Heart right ventricle (tissue), 16 donors: Measurements from ENCODE around the gene CCNC. TPM values are rescaled to one million over a fixed set of nuclear protein-coding genes. Genes with fewer than 3 reads are reported as not detected.

Experiments used
- ATAC-seq, 8 donors: fragments of 200-7000 bp; cut with Tn5 transposase; one replicate each; pipeline ENCODE4 v1.9.1; 2020; ENCODE audit warnings: mild to moderate bottlenecking in 8 of 8, moderate library complexity in 8 of 8, moderate number of reproducible peaks in 1 of 8
- DNase-seq, 2 donors: peaks; one replicate each; pipeline ENCODE4 v3.0.0-alpha.2; 2020
- H3K27ac ChIP-seq, 10 donors: fragments of 200-600 bp; sonication (generic) in 2 of 10; one replicate each; pipeline versions ENCODE4 v1.5.0 to v1.8.0; 2020 to 2022; ENCODE audit warnings: mild to moderate bottlenecking in 3 of 10
- H3K27me3 ChIP-seq, 7 donors: fragments of 200-600 bp; one replicate each; pipeline ENCODE4 v1.8.0; 2021 to 2022; ENCODE audit warnings: mild to moderate bottlenecking in 2 of 7
- H3K36me3 ChIP-seq, 9 donors: fragments of 200-600 bp; sonication (generic) in 1 of 9; one replicate each; pipeline versions ENCODE4 v1.5.0 to v1.8.0; 2020 to 2022; ENCODE audit warnings: mild to moderate bottlenecking in 2 of 9
- H3K4me1 ChIP-seq, 9 donors: fragments of 200-600 bp; sonication (generic) in 1 of 9; one replicate each; pipeline versions ENCODE4 v1.5.0 to v1.8.0; 2020 to 2022; ENCODE audit warnings: mild to moderate bottlenecking in 4 of 9
- H3K4me3 ChIP-seq, 10 donors: fragments of 200-600 bp; sonication (generic) in 2 of 10; one replicate each; pipeline versions ENCODE4 v1.5.0 to v1.8.0; 2020 to 2022; ENCODE audit warnings: mild to moderate bottlenecking in 7 of 10, moderate library complexity in 2 of 10
- H3K9me3 ChIP-seq, 11 donors: fragments of 200-600 bp in 10 of 11; sonication (generic) in 2 of 11; one replicate each; pipeline versions ENCODE4 v1.5.0 to v1.8.0; 2013 to 2022; ENCODE audit warnings: mild to moderate bottlenecking in 2 of 11, control low read depth in 1 of 11, moderate library complexity in 1 of 11
- CTCF ChIP-seq, 9 donors: fragments of 200-600 bp; sonication (generic) in 2 of 9; IDR thresholded peaks; one replicate each; pipeline versions ENCODE4 v1.5.0 to v1.8.0; 2021 to 2022; ENCODE audit warnings: antibody characterized with exemption in 9 of 9, mild to moderate bottlenecking in 5 of 9, moderate library complexity in 1 of 9
- WGBS, 2 donors: extraction: QIAGEN DNeasy Blood & Tissue Kit; methylation state at CpG; one replicate each; pipeline ENCODE4 v1.1.7; 2013; ENCODE audit warnings: inconsistent platforms in 1 of 2; 5-methylcytosine and 5-hydroxymethylcytosine counted together
- intact Hi-C, 10 donors: fragments of 100-400 bp; cut with DNase I; formaldehyde crosslinking; loops; one replicate each; pipeline versions ENCODE4 v1.11.1 to v1.14.2; 2022
- polyA plus RNA-seq, 2 donors: library from polyadenylated mRNA; stranded (reverse); fragments of 200-250 nt; gene quantifications; one replicate each; pipeline ENCODE4 v1.2.3, GENCODE V29; 2013
- total RNA-seq, 10 donors: library from RNA; stranded (reverse); fragmentation: NEBNext Ultra II Directional in 3 of 10; extraction: Animal tissue kit (Norgen Biotek cat#: 25700) in 3 of 10; gene quantifications; one replicate each; pipeline versions ENCODE4 v1.2.1 to v1.2.4, GENCODE V29; 2021 to 2023
- donor health status: Arrhythmogenic right ventricular cardiomyopathy.
- donor health status: ischemic (EF 13 %, LVEDD 7.1; RV severe dilation, severe dysfunction).
- donor health status: healthy with polysubstance abuse.
- donor health status: DM: no; HTN: yes; CAD: no.
- donor health status: DM: no; HTN: no; CAD: no.
- donor health status: ischemic (EF 25% LVEDD 6.9; RV normal size, moderate dysfunction).
- donor health status: ischemic (EF 25% LVEDD 5.7; RV mildly dilated, moderate dysfunction).
- donor health status: healthy.
- donor health status: DM: yes; HTN: yes; CAD: no.
- donor health status: Ischemic cardiomyopathy.
- donor health status: ischemic (EF 35%, LVEDD 5.7; RV mildly dilated, moderate dysfunction).
- donor health status: nonischemic (EF 11% LVEDD 7.7; RV severe dilation, severe dysfunction).
- donor health status: DM: yes; HTN: yes; CAD: no.
- donor health status: PGD.
- donor health status: ischemic (EF 29% LVEDD 5.4; RV normal size, mild dysfunction).
- donor health status: nonischemic (EF 23%, LVEDD 6.1; RV moderate dilation, normal function).

CCNC gene
- total and polyA plus RNA-seq, 12 donors: 14.2 to 26.6 (median 18.6) TPM

GRCh38 chr6:99579781-99580180 lies 11.3 kb upstream of the CCNC start:
- intact Hi-C loops: loop anchor here in 2 of 10 donors (10.0 kb wide), 1 partner anchor 165 kb away; no protein-coding TSS in a partner anchor
- no peak overlapping the region for H3K27ac ChIP-seq
- 71 to 79% methylated on average over 4 of the region's 4 CpGs for WGBS, 2 donors
- no peak for ATAC-seq
- H3K36me3 ChIP-seq: no peaks in the 10 kb centered on the region
- no peaks in the 10 kb centered on the region for H3K9me3 ChIP-seq
- H3K27me3 ChIP-seq: peaks cover 0 to 38% (median 17%) of the 10 kb centered on the region in 7 donors
- H3K4me3 ChIP-seq: no peak overlapping the region
- no peak for DNase-seq
- TF ChIP-seq CTCF (IDR thresholded peaks at IDR 0.05): no peak
- H3K4me1 ChIP-seq: no peaks in the 10 kb centered on the region

GRCh38 chr6:99575544-99576227 lies 7.2 kb upstream of the CCNC start:
- Histone ChIP-seq H3K9me3 (no peaks in the 10 kb centered on the region), H3K27me3 (peaks cover 0 to 11% (median under 1%) of the 10 kb centered on the region in 7 donors), H3K27ac (no peak overlapping the region), H3K36me3 (no peaks in the 10 kb centered on the region), H3K4me3 (no peak overlapping the region), H3K4me1 (no peaks in the 10 kb centered on the region)
- 85 to 95% methylated on average over 2 of the region's 2 CpGs for WGBS, 2 donors
- TF ChIP-seq CTCF (IDR thresholded peaks at IDR 0.05): no peak
- ATAC-seq (no peak), DNase-seq (no peak)
- intact Hi-C loops: no loop called here

- WGBS, 2 donors: 74 to 83% methylated on average over 2 of the region's 2 CpGs
- Histone ChIP-seq H3K9me3 (no peaks in the 10 kb centered on the region), H3K4me1 (no peaks in the 10 kb centered on the region), H3K27ac (no peak overlapping the region), H3K4me3 (no peak overlapping the region), H3K36me3 (no peaks in the 10 kb centered on the region), H3K27me3 (no peaks in the 10 kb centered on the region)
- no peak for DNase-seq
- no peak for ATAC-seq
- no peak for TF ChIP-seq CTCF (IDR thresholded peaks at IDR 0.05)
- intact Hi-C loops: no loop called here
Observed at GRCh38 chr6:99573980-99574617, 5.6 kb upstream of the CCNC start.

- DNase-seq (no peak), ATAC-seq (peak in 1 of 8 donors; percentile 54)
- intact Hi-C loops: loop anchor here in 1 of 10 donors (10.0 kb wide), 1 partner anchor 138 kb away; the partner anchor contains the start of gene PNISR
- 61 to 62% methylated on average over 4 of the region's 4 CpGs for WGBS, 2 donors
- Histone ChIP-seq H3K4me1 (peaks cover 4 to 45% (median 33%) of the 10 kb centered on the region in 9 donors), H3K9me3 (no peaks in the 10 kb centered on the region), H3K36me3 (peaks cover 0 to 35% (median 5%) of the 10 kb centered on the region in 9 donors), H3K4me3 (no peak overlapping the region), H3K27me3 (no peaks in the 10 kb centered on the region), H3K27ac (peak overlapping the region in 1 of 10 donors; percentile 7)
- no peak for TF ChIP-seq CTCF (IDR thresholded peaks at IDR 0.05)
Observed at GRCh38 chr6:99563056-99563723, 5.3 kb downstream of the CCNC start.
